ENCODE results near the gene RASGRF2. TPM values are rescaled to one million over a fixed set of nuclear protein-coding genes. Genes with fewer than 3 reads are reported as not detected.

Gene RASGRF2
- total RNA-seq, 1 donor from 2014 or later: 0.05 TPM

DNA sequence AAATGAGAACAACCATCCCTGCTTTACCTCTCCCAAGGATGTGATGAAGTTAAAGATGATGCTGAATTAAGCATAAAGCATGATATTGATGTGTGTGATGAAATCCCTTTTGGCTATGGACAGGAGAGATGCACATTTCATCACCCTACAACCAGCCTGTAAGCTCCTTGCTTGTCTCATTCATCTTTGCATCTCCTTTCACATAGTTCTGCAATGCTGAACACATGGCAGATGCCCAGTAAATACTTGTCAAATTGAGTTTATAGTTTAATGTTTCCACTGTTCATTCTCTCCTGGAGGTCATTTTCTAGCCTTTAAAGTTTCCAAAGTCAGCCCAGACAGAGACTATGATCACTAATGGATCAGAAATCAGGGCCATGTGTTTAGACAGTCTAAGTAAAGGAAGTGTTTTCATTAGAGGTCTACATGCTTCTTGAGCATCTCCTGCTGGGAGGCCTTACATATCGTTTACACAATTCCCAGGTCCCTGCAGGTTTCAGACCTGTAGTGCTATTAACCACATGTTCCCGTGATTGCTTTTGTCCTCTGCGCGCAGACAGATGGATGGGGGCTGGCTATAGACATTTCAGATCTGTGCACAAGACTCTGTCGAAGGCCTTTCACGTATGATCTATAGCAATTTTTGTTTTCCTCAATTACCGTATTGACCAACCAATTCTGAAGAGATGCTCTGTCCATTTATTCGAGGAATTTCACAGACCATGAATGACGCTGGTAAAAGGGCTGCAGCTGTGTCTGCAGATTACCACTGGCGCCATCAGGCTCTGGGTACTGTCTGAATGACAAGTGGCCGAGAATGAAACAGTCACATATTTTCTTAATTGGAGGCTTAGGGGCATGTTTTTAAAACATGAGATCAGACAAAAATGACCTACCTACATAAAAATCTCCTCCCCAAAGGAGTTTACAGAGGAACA, 223.9 kb downstream of the RASGRF2 start:
- DNase-seq (ENCODE audit: extremely low spot score, unreplicated experiment): no peak
- no peaks in the 10 kb centered on the region for H3K9me3 Mint-ChIP-seq (ENCODE audit: unreplicated experiment)
- peaks cover 10% of the 10 kb centered on the region for H3K27me3 Mint-ChIP-seq (ENCODE audit: unreplicated experiment)
- TF ChIP-seq, protein P1, sequence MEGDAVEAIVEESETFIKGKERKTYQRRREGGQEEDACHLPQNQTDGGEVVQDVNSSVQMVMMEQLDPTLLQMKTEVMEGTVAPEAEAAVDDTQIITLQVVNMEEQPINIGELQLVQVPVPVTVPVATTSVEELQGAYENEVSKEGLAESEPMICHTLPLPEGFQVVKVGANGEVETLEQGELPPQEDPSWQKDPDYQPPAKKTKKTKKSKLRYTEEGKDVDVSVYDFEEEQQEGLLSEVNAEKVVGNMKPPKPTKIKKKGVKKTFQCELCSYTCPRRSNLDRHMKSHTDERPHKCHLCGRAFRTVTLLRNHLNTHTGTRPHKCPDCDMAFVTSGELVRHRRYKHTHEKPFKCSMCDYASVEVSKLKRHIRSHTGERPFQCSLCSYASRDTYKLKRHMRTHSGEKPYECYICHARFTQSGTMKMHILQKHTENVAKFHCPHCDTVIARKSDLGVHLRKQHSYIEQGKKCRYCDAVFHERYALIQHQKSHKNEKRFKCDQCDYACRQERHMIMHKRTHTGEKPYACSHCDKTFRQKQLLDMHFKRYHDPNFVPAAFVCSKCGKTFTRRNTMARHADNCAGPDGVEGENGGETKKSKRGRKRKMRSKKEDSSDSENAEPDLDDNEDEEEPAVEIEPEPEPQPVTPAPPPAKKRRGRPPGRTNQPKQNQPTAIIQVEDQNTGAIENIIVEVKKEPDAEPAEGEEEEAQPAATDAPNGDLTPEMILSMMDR (IDR thresholded peaks at IDR 0.05): no peak
- no peaks in the 10 kb centered on the region for H3K4me1 Mint-ChIP-seq (ENCODE audit: unreplicated experiment)
- H3K36me3 Mint-ChIP-seq (ENCODE audit: unreplicated experiment): no peaks in the 10 kb centered on the region
- no peak overlapping the region for H3K4me3 Mint-ChIP-seq (ENCODE audit: unreplicated experiment)
- no peak overlapping the region for H3K27ac Mint-ChIP-seq (ENCODE audit: unreplicated experiment)

- Mint-ChIP-seq H3K27ac (ENCODE audit: unreplicated experiment) (no peak overlapping the region), H3K9me3 (ENCODE audit: unreplicated experiment) (no peaks in the 10 kb centered on the region), H3K27me3 (ENCODE audit: unreplicated experiment) (peaks cover 10% of the 10 kb centered on the region)
Measured at GRCh38 chr5:81184749-81185110, 224.6 kb downstream of the RASGRF2 start.

GRCh38 chr5:81187885-81188284, 227.7 kb downstream of the RASGRF2 start:
- Mint-ChIP-seq H3K36me3 (ENCODE audit: unreplicated experiment) (no peaks in the 10 kb centered on the region), H3K4me1 (ENCODE audit: unreplicated experiment) (no peaks in the 10 kb centered on the region), H3K27me3 (ENCODE audit: unreplicated experiment) (peaks cover 31% of the 10 kb centered on the region), H3K9me3 (ENCODE audit: unreplicated experiment) (no peaks in the 10 kb centered on the region), H3K27ac (ENCODE audit: unreplicated experiment) (no peak overlapping the region), H3K4me3 (ENCODE audit: unreplicated experiment) (no peak overlapping the region)
- DNase-seq (ENCODE audit: extremely low spot score, unreplicated experiment): no peak
- TF ChIP-seq, protein P1 (IDR thresholded peaks at IDR 0.05): no peak

More at GRCh38 chr5:81184749-81185110, 224.6 kb downstream of the RASGRF2 start:
- no peak for DNase-seq (ENCODE audit: extremely low spot score, unreplicated experiment)
- H3K4me3 Mint-ChIP-seq (ENCODE audit: unreplicated experiment): no peak overlapping the region
- TF ChIP-seq, protein P1 (IDR thresholded peaks at IDR 0.05): no peak
- no peaks in the 10 kb centered on the region for H3K36me3 Mint-ChIP-seq (ENCODE audit: unreplicated experiment)
- H3K4me1 Mint-ChIP-seq (ENCODE audit: unreplicated experiment): no peaks in the 10 kb centered on the region

DNA sequence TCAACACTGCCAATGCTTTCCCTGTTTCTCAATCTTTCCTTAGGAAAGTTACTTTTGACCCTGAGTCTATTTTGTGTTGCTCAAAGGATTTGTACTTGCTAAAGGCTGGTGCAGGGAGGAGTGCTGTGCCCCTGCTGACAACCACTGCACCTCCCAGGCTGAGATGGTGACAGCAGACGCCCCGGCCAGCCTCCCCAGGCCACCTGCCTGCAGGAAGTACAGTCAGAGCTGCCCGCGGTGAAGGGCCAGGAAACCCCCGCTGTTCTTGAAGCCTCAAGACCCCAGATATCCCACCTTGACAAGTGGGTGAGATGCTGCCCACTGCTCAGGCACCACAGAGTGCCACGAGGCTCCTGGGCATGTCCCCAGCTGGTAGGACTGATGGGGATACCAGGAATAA, 228.8 kb downstream of the RASGRF2 start:
- H3K27me3 Mint-ChIP-seq (ENCODE audit: unreplicated experiment): peaks cover 32% of the 10 kb centered on the region
- H3K9me3 Mint-ChIP-seq (ENCODE audit: unreplicated experiment): no peaks in the 10 kb centered on the region
- no peaks in the 10 kb centered on the region for H3K36me3 Mint-ChIP-seq (ENCODE audit: unreplicated experiment)
- no peak for DNase-seq (ENCODE audit: extremely low spot score, unreplicated experiment)
- H3K27ac Mint-ChIP-seq (ENCODE audit: unreplicated experiment): no peak overlapping the region
- H3K4me1 Mint-ChIP-seq (ENCODE audit: unreplicated experiment): no peaks in the 10 kb centered on the region
- TF ChIP-seq, protein P1 (IDR thresholded peaks at IDR 0.05): no peak
- H3K4me3 Mint-ChIP-seq (ENCODE audit: unreplicated experiment): no peak overlapping the region

GRCh38 chr5:81189875-81190498, 229.8 kb downstream of the RASGRF2 start:
- Mint-ChIP-seq H3K27me3 (ENCODE audit: unreplicated experiment) (peaks cover 34% of the 10 kb centered on the region), H3K4me1 (ENCODE audit: unreplicated experiment) (peaks cover 5% of the 10 kb centered on the region), H3K4me3 (ENCODE audit: unreplicated experiment) (no peak overlapping the region), H3K36me3 (ENCODE audit: unreplicated experiment) (no peaks in the 10 kb centered on the region), H3K9me3 (ENCODE audit: unreplicated experiment) (no peaks in the 10 kb centered on the region), H3K27ac (ENCODE audit: unreplicated experiment) (no peak overlapping the region)
- TF ChIP-seq, protein P1 (IDR thresholded peaks at IDR 0.05): no peak
- no peak for DNase-seq (ENCODE audit: extremely low spot score, unreplicated experiment)

All from osteocyte (in vitro differentiated cells).